BLaER1 treated with 17β-estradiol and CSF1 and Interleukin-3, amounts not matched to agents 10 nM and 100 nM (cell line): ENCODE results near the gene SLF2.
A peak's percentile ranks its signal among the peaks of the same experiment; 100 is the strongest.

Experiments used
- H3K27ac ChIP-seq, 11 experiments: shearing (Covaris generic); formaldehyde crosslinking; 2 replicates each; pipeline ENCODE4 v1.8.1; 2022
- H3K27me3 ChIP-seq, 11 experiments: shearing (Covaris generic); formaldehyde crosslinking; 2 replicates each; pipeline ENCODE4 v1.8.1; 2022
- H3K36me3 ChIP-seq, 11 experiments: shearing (Covaris generic); formaldehyde crosslinking; 2 replicates each; pipeline ENCODE4 v1.8.1; 2022
- H3K4me1 ChIP-seq, 10 experiments: shearing (Covaris generic); formaldehyde crosslinking; 2 replicates each; pipeline ENCODE4 v1.8.1; 2022
- H3K4me2 ChIP-seq, 11 experiments: shearing (Covaris generic); formaldehyde crosslinking; 2 replicates each; pipeline ENCODE4 v1.8.1; 2022
- H3K4me3 ChIP-seq, 10 experiments: shearing (Covaris generic); formaldehyde crosslinking; 2 replicates each; pipeline ENCODE4 v1.8.1; 2022
- H3K9ac ChIP-seq, 11 experiments: shearing (Covaris generic); formaldehyde crosslinking; 2 replicates each; pipeline ENCODE4 v1.8.1; 2022
- H3K9me3 ChIP-seq, 11 experiments: shearing (Covaris generic); formaldehyde crosslinking; replicated peaks in 1 of 11; 2 replicates each; pipeline ENCODE4 v1.8.1; 2022
- H4K20me1 ChIP-seq, 11 experiments: shearing (Covaris generic); formaldehyde crosslinking; 2 replicates each; pipeline ENCODE4 v1.8.1; 2022
- Cebpa-rat ChIP-seq, 11 experiments: shearing (Covaris generic); IDR thresholded peaks; 2 replicates each; pipeline ENCODE4 v1.8.1; 2022

The SLF2 gene

GRCh38 chr10:100894589-100895294 lies 18.0 kb upstream of the SLF2 start:
- H3K4me3 ChIP-seq = no peak overlapping the region
- H3K4me2 ChIP-seq = peak overlapping the region in 10 of 11 experiments; percentile 26 to 74 (median 52); a peak in 20 of 22 replicates
- H3K27ac ChIP-seq = peak overlapping the region in 9 of 11 experiments; percentile 13 to 59 (median 36); a peak in 15 of 22 replicates

DNA sequence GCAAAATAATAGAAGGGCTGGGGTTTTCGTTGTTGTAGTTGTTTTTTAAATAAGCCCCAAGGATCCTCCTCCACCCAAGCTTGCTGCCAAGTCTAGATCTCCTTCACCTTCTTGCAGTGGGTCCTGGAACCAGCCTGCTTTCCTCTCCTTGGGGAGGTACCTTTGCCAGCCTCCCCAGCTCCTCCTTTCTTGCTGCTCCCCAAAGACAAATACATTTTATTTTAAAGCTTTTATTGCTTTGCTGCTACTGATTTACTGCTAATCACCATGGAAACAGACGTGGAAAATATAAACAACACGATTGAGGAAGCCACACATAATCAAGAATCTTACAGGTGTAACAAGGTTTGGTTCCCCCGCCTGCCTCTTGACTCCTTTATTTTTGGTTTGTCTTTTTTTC lies 17.4 kb upstream of the SLF2 start:
- Histone ChIP-seq H3K36me3 (no peaks in the 10 kb centered on the region), H3K9ac (peak overlapping the region in 3 of 11 experiments; percentile 0 to 33 (median 28); a peak in 1 of 22 replicates), H3K9me3 (no peaks in the 10 kb centered on the region), H3K4me1 (peaks cover 9 to 22% (median 18%) of the 10 kb centered on the region in 10 experiments; a peak in 18 of 20 replicates), H3K27ac (peak overlapping the region in 9 of 11 experiments; percentile 13 to 59 (median 36); a peak in 15 of 22 replicates), H4K20me1 (no peaks in the 10 kb centered on the region), H3K4me3 (no peak overlapping the region), H3K27me3 (no peaks in the 10 kb centered on the region), H3K4me2 (peak overlapping the region in 10 of 11 experiments; percentile 26 to 74 (median 52); a peak in 20 of 22 replicates)
- no peak for TF ChIP-seq Cebpa-rat (IDR thresholded peaks at IDR 0.05)

More at GRCh38 chr10:100894589-100895294, 18.0 kb upstream of the SLF2 start:
- Histone ChIP-seq H3K9me3 (no peaks in the 10 kb centered on the region), H3K27me3 (no peaks in the 10 kb centered on the region), H4K20me1 (no peaks in the 10 kb centered on the region), H3K36me3 (no peaks in the 10 kb centered on the region), H3K4me1 (peaks cover 9 to 22% (median 18%) of the 10 kb centered on the region in 10 experiments; a peak in 18 of 20 replicates), H3K9ac (peak overlapping the region in 2 of 11 experiments; percentile 0 to 33; a peak in 1 of 22 replicates)
- TF ChIP-seq Cebpa-rat (IDR thresholded peaks at IDR 0.05) = peak in 10 of 11 experiments; percentile 20 to 84 (median 58); a peak in 11 of 22 replicates

DNA sequence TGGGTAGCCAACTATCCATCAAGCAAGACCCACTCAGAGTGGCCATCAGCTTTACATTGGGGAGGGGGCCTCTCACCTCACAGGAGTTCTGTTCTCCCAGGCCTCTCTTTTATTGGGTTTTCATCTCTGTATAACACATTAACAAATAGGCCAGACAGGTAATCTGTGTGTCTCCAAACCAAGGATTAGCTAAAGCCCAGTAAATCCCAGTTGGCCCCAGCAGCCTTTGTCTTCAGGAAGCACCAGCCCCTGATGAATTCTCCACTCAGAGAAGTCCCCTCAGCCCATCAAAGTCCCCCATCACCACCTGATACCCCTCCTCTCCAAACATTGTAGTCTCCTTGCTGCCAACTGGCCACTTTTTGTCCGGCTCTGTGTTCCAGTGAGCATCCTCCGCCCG lies 16.9 kb upstream of the SLF2 start:
- Histone ChIP-seq H3K4me3 (no peak overlapping the region), H3K4me2 (peak overlapping the region in 5 of 11 experiments; percentile 51 to 74 (median 57); a peak in 8 of 22 replicates), H3K36me3 (no peaks in the 10 kb centered on the region), H4K20me1 (no peaks in the 10 kb centered on the region), H3K4me1 (peaks cover 9 to 22% (median 18%) of the 10 kb centered on the region in 10 experiments; a peak in 18 of 20 replicates), H3K27me3 (no peaks in the 10 kb centered on the region), H3K9me3 (no peaks in the 10 kb centered on the region), H3K27ac (no peak overlapping the region; a peak in 1 of 22 replicates), H3K9ac (no peak overlapping the region)
- TF ChIP-seq Cebpa-rat (IDR thresholded peaks at IDR 0.05) = no peak

DNA sequence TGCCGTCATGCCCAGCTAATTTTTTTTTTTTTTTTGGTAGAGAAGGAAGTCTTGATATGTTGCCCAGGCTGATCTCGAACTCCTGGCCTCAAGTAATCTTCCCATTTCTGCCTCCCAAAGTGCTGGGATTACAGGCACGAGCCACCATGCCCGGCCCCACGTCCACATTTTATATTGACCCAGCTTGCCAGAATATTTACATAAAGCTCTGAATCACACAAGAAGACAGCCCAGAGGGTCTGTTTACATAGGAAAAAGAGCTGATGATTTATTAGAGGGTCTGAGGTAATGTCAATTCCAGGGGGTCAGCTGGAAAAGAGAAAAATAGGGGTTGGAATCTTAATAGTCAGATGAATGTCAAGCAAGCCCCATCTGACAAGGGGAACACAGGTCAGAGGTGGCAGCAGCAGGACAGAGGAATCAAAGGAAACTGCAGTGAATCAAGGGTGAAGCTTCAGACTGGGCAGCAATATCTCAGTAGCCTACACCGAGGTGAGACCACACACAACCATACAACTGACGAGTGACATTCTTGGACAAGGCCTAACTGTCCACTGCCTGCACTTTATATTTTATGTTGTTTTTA lies 15.8 kb upstream of the SLF2 start:
- H3K4me2 ChIP-seq = no peak overlapping the region
- H3K27ac ChIP-seq = no peak overlapping the region
- no peak overlapping the region for H3K9ac ChIP-seq
- H3K36me3 ChIP-seq = no peaks in the 10 kb centered on the region
- no peaks in the 10 kb centered on the region for H4K20me1 ChIP-seq
- no peak overlapping the region for H3K4me3 ChIP-seq
- TF ChIP-seq Cebpa-rat (IDR thresholded peaks at IDR 0.05) = no peak
- no peaks in the 10 kb centered on the region for H3K27me3 ChIP-seq
- no peaks in the 10 kb centered on the region for H3K9me3 ChIP-seq
- H3K4me1 ChIP-seq = peaks cover 9 to 22% (median 18%) of the 10 kb centered on the region in 10 experiments; a peak in 18 of 20 replicates

- Histone ChIP-seq H3K4me1 (peaks cover 9 to 22% (median 18%) of the 10 kb centered on the region in 10 experiments; a peak in 18 of 20 replicates), H3K27ac (no peak overlapping the region), H3K27me3 (no peaks in the 10 kb centered on the region), H3K4me3 (no peak overlapping the region), H3K36me3 (no peaks in the 10 kb centered on the region), H3K9me3 (no peaks in the 10 kb centered on the region), H3K9ac (no peak overlapping the region), H3K4me2 (no peak overlapping the region), H4K20me1 (no peaks in the 10 kb centered on the region)
- TF ChIP-seq Cebpa-rat (IDR thresholded peaks at IDR 0.05) = no peak
These were observed 14.8 kb upstream of the SLF2 start for GRCh38 chr10:100897976-100898375.

GRCh38 chr10:100899171-100899570 lies 13.6 kb upstream of the SLF2 start:
- Histone ChIP-seq H3K4me3 (no peak overlapping the region), H3K27me3 (no peaks in the 10 kb centered on the region), H3K36me3 (no peaks in the 10 kb centered on the region), H3K4me1 (peaks cover 9 to 20% (median 18%) of the 10 kb centered on the region in 10 experiments; a peak in 18 of 20 replicates), H3K9me3 (no peaks in the 10 kb centered on the region), H3K4me2 (no peak overlapping the region), H3K9ac (no peak overlapping the region), H3K27ac (no peak overlapping the region), H4K20me1 (no peaks in the 10 kb centered on the region)
- no peak for TF ChIP-seq Cebpa-rat (IDR thresholded peaks at IDR 0.05)

- Histone ChIP-seq H4K20me1 (no peaks in the 10 kb centered on the region), H3K4me2 (no peak overlapping the region), H3K36me3 (no peaks in the 10 kb centered on the region), H3K9me3 (no peaks in the 10 kb centered on the region), H3K27me3 (no peaks in the 10 kb centered on the region), H3K4me1 (peaks cover 0 to 2% (median 0%) of the 10 kb centered on the region in 10 experiments; a peak in 7 of 20 replicates), H3K4me3 (no peak overlapping the region), H3K9ac (no peak overlapping the region), H3K27ac (no peak overlapping the region)
- no peak for TF ChIP-seq Cebpa-rat (IDR thresholded peaks at IDR 0.05)
These were observed 11.7 kb upstream of the SLF2 start for GRCh38 chr10:100901051-100901450.

DNA sequence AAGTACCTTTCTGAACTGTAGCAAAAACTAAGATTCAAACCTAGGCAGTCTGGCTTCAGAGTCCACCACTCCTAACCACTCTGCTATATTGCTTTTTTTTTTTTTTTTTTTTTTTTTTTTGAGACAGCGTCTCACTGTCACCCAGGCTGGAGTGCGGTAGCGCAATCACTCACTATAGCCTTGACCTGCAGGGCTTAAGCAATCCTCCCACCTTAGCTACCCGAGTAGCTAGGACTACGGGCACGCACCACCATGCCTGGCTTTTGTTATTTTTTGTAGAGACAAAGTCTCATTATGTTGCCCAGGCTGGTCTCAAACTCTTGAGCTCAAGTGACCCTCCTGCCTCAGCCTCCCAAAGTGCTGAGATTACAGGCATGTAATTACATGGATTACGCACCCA lies 10.1 kb upstream of the SLF2 start:
- no peak overlapping the region for H3K4me2 ChIP-seq
- H4K20me1 ChIP-seq = no peaks in the 10 kb centered on the region
- peaks cover 0 to 8% (median 6%) of the 10 kb centered on the region in 10 experiments; a peak in 11 of 20 replicates for H3K4me1 ChIP-seq
- TF ChIP-seq Cebpa-rat (IDR thresholded peaks at IDR 0.05) = no peak
- H3K36me3 ChIP-seq = no peaks in the 10 kb centered on the region
- H3K4me3 ChIP-seq = no peak overlapping the region
- no peaks in the 10 kb centered on the region for H3K27me3 ChIP-seq
- H3K9me3 ChIP-seq = no peaks in the 10 kb centered on the region
- H3K27ac ChIP-seq = no peak overlapping the region
- H3K9ac ChIP-seq = no peak overlapping the region

- TF ChIP-seq Cebpa-rat (IDR thresholded peaks at IDR 0.05) = no peak
- Histone ChIP-seq H3K27ac (no peak overlapping the region), H3K4me3 (no peak overlapping the region)
These were observed 7.8 kb upstream of the SLF2 start for GRCh38 chr10:100904917-100905316.

More at GRCh38 chr10:100904917-100905316, 7.8 kb upstream of the SLF2 start:
- H3K9ac ChIP-seq = no peak overlapping the region
- H3K36me3 ChIP-seq = no peaks in the 10 kb centered on the region
- H4K20me1 ChIP-seq = no peaks in the 10 kb centered on the region
- no peaks in the 10 kb centered on the region for H3K9me3 ChIP-seq
- H3K4me1 ChIP-seq = peaks cover 8 to 19% (median 16%) of the 10 kb centered on the region in 10 experiments; a peak in 17 of 20 replicates
- no peaks in the 10 kb centered on the region for H3K27me3 ChIP-seq
- H3K4me2 ChIP-seq = no peak overlapping the region
